ENCODE measurements around the gene STRN4. TPM values are rescaled to one million over a fixed set of nuclear protein-coding genes. Genes with fewer than 3 reads are reported as not detected.
A peak's percentile ranks its signal among the peaks of the same experiment; 100 is the strongest.

Gene STRN4
- total and polyA plus RNA-seq, 9 of the 15 experiments (the other 6 are each of a cell fraction or from before 2014, with no cell fraction given) = 0.62 to 83.7 (median 36.9) TPM

DNA sequence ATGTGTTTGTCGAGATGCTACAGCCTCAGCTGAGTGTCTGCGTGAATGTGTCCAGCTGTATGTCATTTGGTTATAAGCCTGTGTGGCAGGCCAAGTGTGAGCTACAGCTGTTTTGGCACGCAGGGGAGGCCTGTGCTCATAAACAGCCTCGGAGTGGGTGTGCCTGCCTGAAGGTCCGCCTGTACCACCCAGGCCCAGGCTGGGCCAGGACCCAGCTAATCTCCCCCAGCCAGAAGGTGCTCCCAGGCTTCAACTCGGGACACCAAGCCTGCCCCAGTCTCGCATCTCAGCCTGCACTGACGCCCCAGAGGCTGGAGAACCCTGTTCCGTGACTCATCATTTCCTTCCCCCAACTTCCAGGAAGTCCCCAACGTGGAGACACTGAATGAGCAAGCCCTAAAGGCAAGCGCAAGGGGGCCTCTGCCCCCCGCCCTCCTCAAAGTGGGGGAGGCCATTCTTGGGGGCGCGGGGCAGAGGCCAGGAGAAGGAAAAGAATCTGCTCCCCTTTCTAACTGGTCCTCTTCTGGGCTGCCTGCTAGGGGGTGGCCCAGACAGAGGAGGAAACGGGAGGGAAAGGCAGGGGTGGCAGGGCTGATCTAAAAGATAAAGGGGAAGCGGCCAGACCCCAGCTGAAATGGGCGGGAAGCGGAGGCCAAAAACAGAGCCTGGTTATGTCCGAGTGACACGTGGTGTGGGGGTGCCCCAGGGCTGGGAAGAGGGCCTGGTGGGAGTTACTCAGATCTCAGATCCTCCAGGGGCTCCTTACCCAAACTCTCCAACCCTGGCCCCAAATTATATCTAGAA lies 40.2 kb upstream of the STRN4 start (continued):
- TF ChIP-seq STAT6 (CRISPR knock-in tag; IDR thresholded peaks at IDR 0.05) = peak; percentile 98
- TF ChIP-seq TFAM (CRISPR knock-in tag; conservative IDR thresholded peaks at IDR 0.05) = no peak
- TF ChIP-seq ARNT (IDR thresholded peaks at IDR 0.05) = peak; percentile 28 to 59; a peak in 1 of 4 replicates
- TF ChIP-seq PHB2 (IDR thresholded peaks at IDR 0.05; ENCODE audit: low read depth) = no peak
- TF ChIP-seq, protein P1, sequence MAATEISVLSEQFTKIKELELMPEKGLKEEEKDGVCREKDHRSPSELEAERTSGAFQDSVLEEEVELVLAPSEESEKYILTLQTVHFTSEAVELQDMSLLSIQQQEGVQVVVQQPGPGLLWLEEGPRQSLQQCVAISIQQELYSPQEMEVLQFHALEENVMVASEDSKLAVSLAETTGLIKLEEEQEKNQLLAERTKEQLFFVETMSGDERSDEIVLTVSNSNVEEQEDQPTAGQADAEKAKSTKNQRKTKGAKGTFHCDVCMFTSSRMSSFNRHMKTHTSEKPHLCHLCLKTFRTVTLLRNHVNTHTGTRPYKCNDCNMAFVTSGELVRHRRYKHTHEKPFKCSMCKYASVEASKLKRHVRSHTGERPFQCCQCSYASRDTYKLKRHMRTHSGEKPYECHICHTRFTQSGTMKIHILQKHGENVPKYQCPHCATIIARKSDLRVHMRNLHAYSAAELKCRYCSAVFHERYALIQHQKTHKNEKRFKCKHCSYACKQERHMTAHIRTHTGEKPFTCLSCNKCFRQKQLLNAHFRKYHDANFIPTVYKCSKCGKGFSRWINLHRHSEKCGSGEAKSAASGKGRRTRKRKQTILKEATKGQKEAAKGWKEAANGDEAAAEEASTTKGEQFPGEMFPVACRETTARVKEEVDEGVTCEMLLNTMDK (IDR thresholded peaks at IDR 0.05; ENCODE audit: borderline replicate concordance, insufficient read depth, low read depth, low read length, poor library complexity, severe bottlenecking) = peak; percentile 67
- TF ChIP-seq ZNF239 (CRISPR knock-in tag; IDR thresholded peaks at IDR 0.05) = peak; percentile 21; the same call in 1 of the 2 replicates
- TF ChIP-seq, protein P2, sequence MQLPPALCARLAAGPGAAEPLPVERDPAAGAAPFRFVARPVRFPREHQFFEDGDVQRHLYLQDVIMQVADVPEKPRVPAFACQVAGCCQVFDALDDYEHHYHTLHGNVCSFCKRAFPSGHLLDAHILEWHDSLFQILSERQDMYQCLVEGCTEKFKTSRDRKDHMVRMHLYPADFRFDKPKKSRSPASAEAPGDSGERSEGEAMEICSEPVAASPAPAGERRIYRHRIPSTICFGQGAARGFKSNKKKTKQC (CRISPR knock-in tag; IDR thresholded peaks at IDR 0.05) = no peak; the same call in 1 of the 2 replicates
- no peak for TF ChIP-seq NELFE (IDR thresholded peaks at IDR 0.05; ENCODE audit: insufficient read depth, insufficient read length)
- no peak for TF ChIP-seq SRSF9 (IDR thresholded peaks at IDR 0.05; ENCODE audit: borderline replicate concordance, low read depth, low read length)
- peak; percentile 94 for TF ChIP-seq SAP30 (IDR thresholded peaks at IDR 0.05; ENCODE audit: borderline replicate concordance, insufficient read depth, low read depth, low read length, poor library complexity, severe bottlenecking)
- no peak for TF ChIP-seq ZFP30 (CRISPR knock-in tag; IDR thresholded peaks at IDR 0.05; ENCODE audit: borderline replicate concordance)
- TF ChIP-seq GABPB2 (CRISPR knock-in tag; conservative IDR thresholded peaks at IDR 0.05) = no peak
- no peak for TF ChIP-seq BDP1 (IDR thresholded peaks at IDR 0.05; ENCODE audit: insufficient read depth, insufficient read length)
- peak in 1 of 2 experiments; percentile 62; a peak in 1 of 4 replicates for TF ChIP-seq RCOR1 (IDR thresholded peaks at IDR 0.05; ENCODE audit: borderline replicate concordance in 1 of 2, low read depth in 2 of 2, low read length in 2 of 2)
- 0 out of 2 replicates have a peak, but pooled peaks have one; percentile 38 for TF ChIP-seq KLF6 (CRISPR knock-in tag; IDR thresholded peaks at IDR 0.05; ENCODE audit: borderline replicate concordance)
- TF ChIP-seq, protein P3, sequence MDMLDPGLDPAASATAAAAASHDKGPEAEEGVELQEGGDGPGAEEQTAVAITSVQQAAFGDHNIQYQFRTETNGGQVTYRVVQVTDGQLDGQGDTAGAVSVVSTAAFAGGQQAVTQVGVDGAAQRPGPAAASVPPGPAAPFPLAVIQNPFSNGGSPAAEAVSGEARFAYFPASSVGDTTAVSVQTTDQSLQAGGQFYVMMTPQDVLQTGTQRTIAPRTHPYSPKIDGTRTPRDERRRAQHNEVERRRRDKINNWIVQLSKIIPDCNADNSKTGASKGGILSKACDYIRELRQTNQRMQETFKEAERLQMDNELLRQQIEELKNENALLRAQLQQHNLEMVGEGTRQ (CRISPR knock-in tag; IDR thresholded peaks at IDR 0.05) = peak; percentile 43; the same call in 1 of the 2 replicates
- TF ChIP-seq SREBF1 (IDR thresholded peaks at IDR 0.05; ENCODE audit: borderline replicate concordance, low read depth, low read length) = no peak
- TF ChIP-seq ZNF395 (CRISPR knock-in tag; IDR thresholded peaks at IDR 0.05) = 0 out of 2 replicates have a peak, but pooled peaks have one; percentile 82
- TF ChIP-seq ZNF785 (CRISPR knock-in tag; IDR thresholded peaks at IDR 0.05) = no peak
